B cell (primary cell): ENCODE measurements around the gene S100A13. TPM values are rescaled to one million over a fixed set of nuclear protein-coding genes. Genes with fewer than 3 reads are reported as not detected.

Experiments
- ATAC-seq: fragments of 200-7000 bp; cut with Tn5 transposase; one replicate; pipeline ENCODE4 v1.10.0; 2021; ENCODE audit warnings: low read depth, mild to moderate bottlenecking, moderate number of reproducible peaks, moderate library complexity
- CTCF ChIA-PET: fragments of 350-600 bp; sonication (Branson Sonifier 250); formaldehyde crosslinking; loops from one replicate; lab custom pipeline; 2021; ENCODE audit warnings: antibody characterized with exemption, inconsistent platforms; lab: Charles Lee
- POLR2A ChIA-PET: fragments of 350-600 bp; sonication (Branson Sonifier 250); formaldehyde crosslinking; loops from one replicate; lab custom pipeline; 2021; ENCODE audit warnings: antibody characterized with exemption; lab: Charles Lee
- DNase-seq: peaks from one replicate; pipeline ENCODE4 v3.0.0; 2013
- H2AFZ ChIP-seq: 2 replicates; pipeline ENCODE4 v1.6.1; 2012; ENCODE audit warnings: mild to moderate bottlenecking, low read depth, low read length; ENCODE audit not compliant: insufficient read depth, poor library complexity, severe bottlenecking
- H3K27ac ChIP-seq, 2 donors: 1 replicate in 1 of 2; 2 replicates in 1 of 2; pipeline ENCODE4 v1.5.1; 2012 to 2013; ENCODE audit warnings: low read length in 2 of 2, mild to moderate bottlenecking in 2 of 2, moderate library complexity in 1 of 2
- H3K27me3 ChIP-seq, 4 experiments: fragments of 200-600 bp in 1 of 4; sonication (generic) in 1 of 4; replicated peaks in 1 of 4; 1 replicate in 2 of 4; 2 replicates in 2 of 4; pipeline versions ENCODE4 v1.6.1 to v1.7.0; 2013 to 2016; ENCODE audit warnings: low read length in 3 of 4, mild to moderate bottlenecking in 2 of 4, mixed read lengths in 1 of 4, moderate library complexity in 1 of 4; ENCODE audit not compliant: insufficient read depth in 4 of 4, control insufficient read depth in 3 of 4; ENCODE audit errors: control extremely low read depth in 1 of 4
- H3K36me3 ChIP-seq, 2 experiments: replicated peaks in 1 of 2; 1 replicate in 1 of 2; 2 replicates in 1 of 2; pipeline versions ENCODE4 v1.6.1 to v1.7.1; 2013; ENCODE audit warnings: low read length in 1 of 2; ENCODE audit not compliant: insufficient read depth in 2 of 2, control insufficient read depth in 1 of 2; ENCODE audit errors: control extremely low read depth in 1 of 2, extremely low read depth in 1 of 2
- H3K4me1 ChIP-seq, 2 donors: fragments of 200-600 bp in 1 of 2; sonication (generic) in 1 of 2; 1 replicate in 1 of 2; 2 replicates in 1 of 2; pipeline versions ENCODE4 v1.5.1 to v1.6.1; 2013 to 2017; ENCODE audit warnings: low read length in 2 of 2; ENCODE audit not compliant: control insufficient read depth in 2 of 2, insufficient read depth in 2 of 2
- H3K4me2 ChIP-seq: replicated peaks from 2 replicates; pipeline ENCODE3; 2012; ENCODE audit warnings: mild to moderate bottlenecking, low read depth, low read length; ENCODE audit not compliant: poor library complexity, severe bottlenecking
- H3K4me3 ChIP-seq, 5 experiments: fragments of 200-600 bp in 1 of 5; sonication (generic) in 1 of 5; 1 replicate in 3 of 5; 2 replicates in 2 of 5; pipeline versions ENCODE4 v1.5.1 to v1.7.0; 2011 to 2016; ENCODE audit warnings: low read length in 4 of 5, mild to moderate bottlenecking in 4 of 5, low read depth in 2 of 5, control low read depth in 1 of 5, moderate library complexity in 1 of 5; ENCODE audit not compliant: insufficient read depth in 1 of 5; ENCODE audit errors: control extremely low read depth in 1 of 5, extremely low read depth in 1 of 5
- H3K79me2 ChIP-seq: fragments of 200-600 bp; sonication (generic); one replicate; pipeline ENCODE4 v1.6.0; 2016; ENCODE audit warnings: low read length; ENCODE audit not compliant: control insufficient read depth, insufficient read depth
- H3K9ac ChIP-seq: fragments of 200-600 bp; sonication (generic); 2 replicates; pipeline ENCODE4 v1.6.1; 2017; ENCODE audit warnings: mild to moderate bottlenecking, low read length, moderate library complexity
- H3K9me3 ChIP-seq, 3 donors: one replicate each; pipeline versions ENCODE4 v1.6.1 to v1.7.1; 2013; ENCODE audit warnings: low read length in 2 of 3; ENCODE audit not compliant: control insufficient read depth in 2 of 3, insufficient read depth in 1 of 3; ENCODE audit errors: control extremely low read depth in 1 of 3
- H4K20me1 ChIP-seq: 2 replicates; pipeline ENCODE4 v1.6.0; 2012; ENCODE audit warnings: mild to moderate bottlenecking, low read length; ENCODE audit not compliant: insufficient read depth, control insufficient read depth, poor library complexity, severe bottlenecking
- H3K27ac Mint-ChIP-seq: one replicate; pipeline ENCODE4 v1.8.0; 2021; ENCODE audit warnings: mixed read lengths
- H3K27me3 Mint-ChIP-seq: one replicate; pipeline ENCODE4 v1.8.0; 2021; ENCODE audit warnings: mixed read lengths
- H3K4me1 Mint-ChIP-seq: one replicate; pipeline ENCODE4 v1.8.0; 2021; ENCODE audit warnings: mixed read lengths
- H3K4me3 Mint-ChIP-seq: one replicate; pipeline ENCODE4 v1.8.0; 2021; ENCODE audit warnings: mixed read lengths
- H3K9me3 Mint-ChIP-seq: one replicate; pipeline ENCODE4 v1.8.0; 2022; ENCODE audit warnings: mixed read lengths; ENCODE audit not compliant: insufficient read depth
- CTCF ChIP-seq: fragments of 200-600 bp; IDR thresholded peaks from one replicate; pipeline ENCODE4 v1.8.0; 2022; ENCODE audit warnings: antibody characterized with exemption, mild to moderate bottlenecking
- EZH2 ChIP-seq: IDR thresholded peaks from 2 replicates; pipeline ENCODE4 v1.6.1; 2012; ENCODE audit warnings: borderline replicate concordance, low read depth, mild to moderate bottlenecking, moderate library complexity, low read length; ENCODE audit not compliant: insufficient read depth, poor library complexity, severe bottlenecking
- WGBS: methylation state at CpG from one replicate; pipeline ENCODE4 v1.1.5; 2013; ENCODE audit warnings: missing lambda C conversion rate; ENCODE audit not compliant: insufficient coverage; 5-methylcytosine and 5-hydroxymethylcytosine counted together
- intact Hi-C: fragments of 100-400 bp; cut with micrococcal nuclease; formaldehyde crosslinking; loops from one replicate; pipeline ENCODE4 v1.10.0; 2022
- polyA plus RNA-seq: library from polyadenylated mRNA; depleted of rRNA; stranded (reverse); fragments of >200 nt; gene quantifications from 2 replicates; pipeline ENCODE4 v1.2.3, GENCODE V29; 2012
- total RNA-seq, 2 donors: library from RNA; stranded (reverse); fragments of 120-200 nt in 1 of 2; gene quantifications; 1 replicate in 1 of 2; 2 replicates in 1 of 2; pipeline versions ENCODE4 v1.2.3 to v1.2.4, GENCODE V29; 2013 to 2022

S100A13 gene
- total and polyA plus RNA-seq, 2 donors (not counting 1 experiment from before 2014, with no cell fraction given) = 9.8 to 17.8 TPM

GRCh38 chr1:153617663-153618062, 9.6 kb downstream of the S100A13 start:
- H3K4me2 ChIP-seq = peak overlapping the region; percentile 43

GRCh38 chr1:153616917-153617311, 10.4 kb downstream of the S100A13 start:
- no peak for DNase-seq

More at GRCh38 chr1:153617663-153618062, 9.6 kb downstream of the S100A13 start:
- DNase-seq (peak; percentile 72), ATAC-seq (no peak)
- H3K9ac ChIP-seq = no peak overlapping the region
- Mint-ChIP-seq H3K4me1 (peaks cover 1% of the 10 kb centered on the region), H3K27ac (no peak overlapping the region), H3K9me3 (no peaks in the 10 kb centered on the region), H3K4me3 (no peak overlapping the region), H3K27me3 (no peaks in the 10 kb centered on the region)
- no peak overlapping the region for H3K4me3 ChIP-seq
- no peaks in the 10 kb centered on the region for H4K20me1 ChIP-seq
- ChIA-PET POLR2A (no interaction called here), CTCF (no interaction called here)
- no peak overlapping the region for H3K27ac ChIP-seq
- H3K27me3 ChIP-seq = no peaks in the 10 kb centered on the region
- H3K36me3 ChIP-seq = no peaks in the 10 kb centered on the region
- TF ChIP-seq CTCF (no peak), EZH2 (no peak)
- no peaks in the 10 kb centered on the region for H3K9me3 ChIP-seq
- H2AFZ ChIP-seq = peak overlapping the region; percentile 53
- intact Hi-C loops = no loop called here
- 5% methylated on average over 3 of the region's 6 CpGs for WGBS
- peaks cover 10% of the 10 kb centered on the region in 2 donors for H3K4me1 ChIP-seq
- H3K79me2 ChIP-seq = no peaks in the 10 kb centered on the region

More at GRCh38 chr1:153616917-153617311, 10.4 kb downstream of the S100A13 start:
- H3K4me3 ChIP-seq = no peak overlapping the region
- intact Hi-C loops = no loop called here
- WGBS = 94% methylated on average over 4 of the region's 5 CpGs
- Mint-ChIP-seq H3K27me3 (no peaks in the 10 kb centered on the region), H3K27ac (no peak overlapping the region), H3K9me3 (no peaks in the 10 kb centered on the region), H3K4me1 (no peaks in the 10 kb centered on the region), H3K4me3 (no peak overlapping the region)
- H3K9ac ChIP-seq = no peak overlapping the region
- peak overlapping the region; percentile 53 for H2AFZ ChIP-seq
- ChIA-PET POLR2A (no interaction called here), CTCF (interaction anchor here (0.5 to 0.7 kb wide), 2 partner anchors 43 to 107 kb away, joined by 3 read pairs; no protein-coding TSS in a partner anchor)
- no peaks in the 10 kb centered on the region for H4K20me1 ChIP-seq
- peaks cover 10% of the 10 kb centered on the region in 2 donors for H3K4me1 ChIP-seq
- TF ChIP-seq CTCF = no peak
- no peak for TF ChIP-seq EZH2
- no peak overlapping the region for H3K27ac ChIP-seq
- no peak for ATAC-seq
- H3K79me2 ChIP-seq = no peaks in the 10 kb centered on the region
- H3K4me2 ChIP-seq = no peak overlapping the region
- H3K27me3 ChIP-seq = no peaks in the 10 kb centered on the region
- H3K36me3 ChIP-seq = no peaks in the 10 kb centered on the region
- H3K9me3 ChIP-seq = no peaks in the 10 kb centered on the region
